ENCODE measurements around the gene CLRN3. TPM values are rescaled to one million over a fixed set of nuclear protein-coding genes. Genes with fewer than 3 reads are reported as not detected.

Gene CLRN3
- total and polyA plus RNA-seq, 2 experiments from 2014 or later: not detected

GRCh38 chr10:127912607-127913367 lies 20.0 kb upstream of the CLRN3 start (continued):
- TF ChIP-seq REST (IDR thresholded peaks at IDR 0.05; ENCODE audit: unreplicated experiment): no peak
- no peak for TF ChIP-seq ZNF331 (CRISPR knock-in tag; IDR thresholded peaks at IDR 0.05; ENCODE audit: low read depth)
- no peak for TF ChIP-seq ZNF462 (CRISPR knock-in tag; IDR thresholded peaks at IDR 0.05)
- no peak for TF ChIP-seq CREB1 (CRISPR knock-in tag; IDR thresholded peaks at IDR 0.05; ENCODE audit: low read depth)

- H3K4me3 ChIP-seq: no peak overlapping the region
- H3K27me3 ChIP-seq (ENCODE audit: insufficient read depth): peaks cover 9% of the 10 kb centered on the region
- H3K9me2 ChIP-seq (ENCODE audit: insufficient read depth): no peaks in the 10 kb centered on the region
- no peaks in the 10 kb centered on the region for H3K79me2 ChIP-seq (replicated peaks; ENCODE audit: insufficient read depth)
- H3K4me1 Mint-ChIP-seq: peaks cover 1% of the 10 kb centered on the region; the same call in 1 of the 3 replicates
- peak overlapping the region; percentile 72; the same call in 1 of the 2 replicates for H2AFZ ChIP-seq
- no peak overlapping the region for H3K27ac ChIP-seq (ENCODE audit: low read depth)
- peaks cover 10% of the 10 kb centered on the region for H3K27me3 Mint-ChIP-seq (ENCODE audit: insufficient read depth, low read depth, poor library complexity)
- no peak overlapping the region for H3K4me3 Mint-ChIP-seq
- H3F3A ChIP-seq (replicated peaks; ENCODE audit: low read depth): no peaks in the 10 kb centered on the region
- H3K36me3 ChIP-seq (ENCODE audit: insufficient read depth): no peaks in the 10 kb centered on the region
- no peaks in the 10 kb centered on the region for H3K36me3 Mint-ChIP-seq (ENCODE audit: low read depth)
- no peak overlapping the region; the same call in 1 of the 2 replicates for H3K27ac Mint-ChIP-seq
- H3K9me3 Mint-ChIP-seq: no peaks in the 10 kb centered on the region
- H4K20me1 ChIP-seq (replicated peaks; ENCODE audit: insufficient read depth): no peaks in the 10 kb centered on the region
- no peak overlapping the region for H3K4me2 ChIP-seq
- DNase-seq (ENCODE audit: low spot score) (no peak), ATAC-seq (no peak)
- no peaks in the 10 kb centered on the region for H3K4me1 ChIP-seq (ENCODE audit: insufficient read depth)
- TF ChIP-seq ZNF462 (CRISPR knock-in tag; IDR thresholded peaks at IDR 0.05): no peak
Measured at GRCh38 chr10:127911867-127912257, 19.1 kb upstream of the CLRN3 start.

Measured in GM23338 (cell line).